Psoas muscle (tissue), 8 donors: ENCODE data around the gene PPP1CC. TPM values are rescaled to one million over a fixed set of nuclear protein-coding genes. Genes with fewer than 3 reads are reported as not detected.

ENCODE experiments used
- ATAC-seq, 4 donors: fragments of 200-7000 bp; cut with Tn5 transposase; one replicate each; pipeline ENCODE4 v1.9.1; 2020; ENCODE audit warnings: moderate library complexity in 3 of 4, mild to moderate bottlenecking in 2 of 4
- DNase-seq, 2 donors: peaks; one replicate each; pipeline ENCODE4 v3.0.0-alpha.2; 2020
- H3K27ac ChIP-seq: fragments of 200-600 bp; one replicate; pipeline ENCODE4 v1.8.0; 2022
- H3K27me3 ChIP-seq, 3 donors: fragments of 200-600 bp in 1 of 3; one replicate each; pipeline versions ENCODE4 v1.6.1 to v1.8.0; 2013 to 2022; ENCODE audit warnings: low read length in 2 of 3, mild to moderate bottlenecking in 2 of 3, moderate library complexity in 1 of 3; ENCODE audit not compliant: insufficient read depth in 3 of 3
- H3K36me3 ChIP-seq, 2 donors: fragments of 200-600 bp in 1 of 2; one replicate each; pipeline versions ENCODE4 v1.6.1 to v1.8.0; 2013 to 2022; ENCODE audit warnings: low read depth in 1 of 2, mild to moderate bottlenecking in 1 of 2, moderate library complexity in 1 of 2; ENCODE audit not compliant: insufficient read depth in 1 of 2
- H3K4me1 ChIP-seq: fragments of 200-600 bp; one replicate; pipeline ENCODE4 v1.8.0; 2022
- H3K4me3 ChIP-seq: fragments of 200-600 bp; one replicate; pipeline ENCODE4 v1.8.0; 2022; ENCODE audit warnings: mild to moderate bottlenecking
- H3K9me3 ChIP-seq: fragments of 200-600 bp; one replicate; pipeline ENCODE4 v1.8.0; 2022
- WGBS, 3 donors: extraction: QIAGEN DNeasy Blood & Tissue Kit; methylation state at CpG; one replicate each; pipeline versions ENCODE4 v1.1.6 to v1.1.7; 2013; 5-methylcytosine and 5-hydroxymethylcytosine counted together
- intact Hi-C, 2 donors: fragments of 100-400 bp; cut with DNase I; formaldehyde crosslinking; loops; one replicate each; pipeline versions ENCODE4 v1.11.0 to v1.14.2; 2022
- polyA plus RNA-seq, 3 donors: library from polyadenylated mRNA; stranded (reverse); fragments of 200-250 nt; gene quantifications; one replicate each; pipeline ENCODE4 v1.2.3, GENCODE V29; 2013
- total RNA-seq, 4 donors: library from RNA; stranded (reverse); fragmentation: NEBNext Ultra II Directional in 2 of 4; extraction: Animal tissue kit (Norgen Biotek cat#: 25700) in 2 of 4; gene quantifications; one replicate each; pipeline versions ENCODE4 v1.2.1 to v1.2.4, GENCODE V29; 2021 to 2023
- TF ChIP-seq, protein P1 (sequence below): fragments of 200-600 bp; IDR thresholded peaks from one replicate; pipeline ENCODE4 v1.8.0; 2022; ENCODE audit warnings: antibody characterized with exemption
- donor health status: healthy with polysubstance abuse.
- donor health status: DM: no; HTN: no; CAD: no; lungs with moderate emphysema.
- donor health status: Bipolar disorder and iron deficiency.
- donor health status: healthy.
- donor health status: DM: yes; HTN: yes; CAD: no.
- donor health status: DM: no; HTN: no; CAD: no.
- donor health status: DM: no; HTN: no; CAD: no.
- donor health status: DM: yes; HTN: yes; CAD: no.

PPP1CC gene
- total and polyA plus RNA-seq, 7 donors = 82.5 to 222 (median 129) TPM

DNA sequence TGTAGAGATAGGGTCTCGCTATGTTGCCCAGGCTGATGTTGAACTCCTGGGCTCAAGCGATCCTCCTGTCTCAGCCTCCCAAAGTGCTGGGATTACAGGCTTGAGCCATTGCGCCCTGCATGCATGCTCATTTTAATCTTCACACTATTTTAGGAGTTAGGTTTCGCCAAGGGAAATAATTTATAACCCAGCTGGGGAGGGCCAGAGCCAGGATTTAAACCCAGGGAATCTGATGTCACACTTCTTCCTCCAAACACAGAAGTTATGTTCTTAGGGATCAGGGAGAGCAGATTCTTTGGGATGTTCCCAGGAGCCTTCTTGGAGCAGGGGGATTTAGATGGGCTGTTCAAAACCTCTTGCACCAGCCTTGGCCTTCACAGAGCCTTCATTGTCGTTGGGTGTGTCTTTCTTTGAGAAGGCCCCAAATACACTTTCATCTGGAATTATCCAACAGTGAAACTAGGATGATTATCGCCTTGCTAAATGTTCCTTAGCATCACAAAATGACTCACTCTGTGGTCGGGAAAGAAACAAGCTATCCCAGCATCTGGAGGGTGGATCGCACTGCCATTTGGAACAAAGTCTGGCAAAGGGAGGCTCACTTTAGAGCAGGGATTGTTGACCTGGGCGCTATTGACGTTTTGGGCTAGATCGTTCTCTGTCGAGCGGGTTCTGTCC lies 8.2 kb upstream of the PPP1CC start:
- Histone ChIP-seq H3K4me3 (no peak overlapping the region), H3K27ac (no peak overlapping the region), H3K4me1 (no peaks in the 10 kb centered on the region), H3K27me3 (no peaks in the 10 kb centered on the region), H3K36me3 (no peaks in the 10 kb centered on the region), H3K9me3 (no peaks in the 10 kb centered on the region)
- TF ChIP-seq, protein P1, sequence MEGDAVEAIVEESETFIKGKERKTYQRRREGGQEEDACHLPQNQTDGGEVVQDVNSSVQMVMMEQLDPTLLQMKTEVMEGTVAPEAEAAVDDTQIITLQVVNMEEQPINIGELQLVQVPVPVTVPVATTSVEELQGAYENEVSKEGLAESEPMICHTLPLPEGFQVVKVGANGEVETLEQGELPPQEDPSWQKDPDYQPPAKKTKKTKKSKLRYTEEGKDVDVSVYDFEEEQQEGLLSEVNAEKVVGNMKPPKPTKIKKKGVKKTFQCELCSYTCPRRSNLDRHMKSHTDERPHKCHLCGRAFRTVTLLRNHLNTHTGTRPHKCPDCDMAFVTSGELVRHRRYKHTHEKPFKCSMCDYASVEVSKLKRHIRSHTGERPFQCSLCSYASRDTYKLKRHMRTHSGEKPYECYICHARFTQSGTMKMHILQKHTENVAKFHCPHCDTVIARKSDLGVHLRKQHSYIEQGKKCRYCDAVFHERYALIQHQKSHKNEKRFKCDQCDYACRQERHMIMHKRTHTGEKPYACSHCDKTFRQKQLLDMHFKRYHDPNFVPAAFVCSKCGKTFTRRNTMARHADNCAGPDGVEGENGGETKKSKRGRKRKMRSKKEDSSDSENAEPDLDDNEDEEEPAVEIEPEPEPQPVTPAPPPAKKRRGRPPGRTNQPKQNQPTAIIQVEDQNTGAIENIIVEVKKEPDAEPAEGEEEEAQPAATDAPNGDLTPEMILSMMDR = no peak
- intact Hi-C loops = no loop called here
- DNase-seq (peak; percentile 21 to 53), ATAC-seq (peak in 3 of 4 donors; percentile 36 to 69 (median 55))
- 46 to 55% (median 50%) methylated on average over 13 of the region's 13 CpGs for WGBS, 3 donors

DNA sequence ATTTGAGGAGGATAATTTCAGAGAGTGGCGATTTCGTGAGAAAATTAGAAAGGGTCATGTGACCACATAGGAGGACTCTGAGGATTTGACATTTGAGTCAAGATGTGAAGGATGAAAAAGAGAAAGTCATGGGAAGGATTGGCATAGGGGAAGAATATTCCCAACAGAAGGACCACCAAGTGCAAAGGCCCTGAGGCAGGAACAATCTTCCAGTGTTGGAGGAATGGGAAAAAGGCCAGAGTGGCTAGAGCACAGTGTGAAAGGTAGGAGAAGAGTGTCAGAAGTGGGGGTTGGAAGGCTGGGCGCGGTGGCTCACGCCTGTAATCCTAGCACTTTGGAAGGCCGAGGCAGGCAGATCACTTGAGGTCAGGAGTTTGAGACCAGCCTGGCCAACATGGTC lies 3.9 kb upstream of the PPP1CC start:
- DNase-seq = no peak
- H3K4me1 ChIP-seq = peaks cover 14% of the 10 kb centered on the region
- TF ChIP-seq, protein P1 = no peak
- no peaks in the 10 kb centered on the region for H3K27me3 ChIP-seq
- intact Hi-C loops = no loop called here
- no peaks in the 10 kb centered on the region for H3K36me3 ChIP-seq
- no peak overlapping the region for H3K4me3 ChIP-seq
- H3K27ac ChIP-seq = no peak overlapping the region
- no peaks in the 10 kb centered on the region for H3K9me3 ChIP-seq
- no peak for ATAC-seq
- 89 to 96% (median 96%) methylated on average over 6 of the region's 6 CpGs for WGBS, 3 donors

DNA sequence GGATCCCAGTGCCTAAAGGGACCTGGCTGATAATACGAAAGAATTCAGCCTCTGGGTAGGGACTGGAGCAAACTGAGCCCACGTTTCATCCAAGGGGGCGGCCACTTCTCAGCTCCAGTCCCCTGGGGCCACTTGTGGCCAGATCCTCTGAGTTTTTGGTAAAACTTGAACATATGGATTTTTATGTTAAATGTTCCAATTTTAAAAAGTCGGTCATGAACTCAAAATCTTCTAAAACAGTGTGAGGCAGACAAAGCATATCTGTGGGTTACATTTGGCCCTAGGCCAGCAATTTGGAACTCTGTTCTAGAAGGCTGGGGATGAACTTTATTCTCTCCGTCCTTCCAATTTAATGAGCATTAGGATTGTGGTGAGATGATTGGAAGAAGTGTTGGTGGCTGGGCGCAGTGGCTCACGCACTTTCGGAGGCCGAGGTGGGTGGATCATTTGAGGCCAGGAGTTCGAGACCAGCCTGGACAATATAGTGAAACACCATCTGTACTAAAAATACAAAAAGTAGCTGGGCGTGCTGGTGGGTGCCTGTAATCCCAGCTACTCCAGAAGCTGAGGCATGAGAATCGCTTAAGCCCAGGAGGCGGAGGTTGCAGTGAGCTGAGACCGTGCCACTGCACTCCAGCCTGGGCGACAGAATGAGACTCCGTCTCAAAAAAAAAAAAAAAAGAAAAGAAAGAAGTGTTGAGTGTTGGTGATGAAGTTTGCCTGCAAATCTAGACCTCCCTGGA lies 3.0 kb upstream of the PPP1CC start:
- 81 to 86% (median 83%) methylated on average over 16 of the region's 16 CpGs for WGBS, 3 donors
- Histone ChIP-seq H3K27me3 (no peaks in the 10 kb centered on the region), H3K4me1 (peaks cover 22% of the 10 kb centered on the region), H3K27ac (no peak overlapping the region), H3K36me3 (no peaks in the 10 kb centered on the region), H3K4me3 (no peak overlapping the region), H3K9me3 (no peaks in the 10 kb centered on the region)
- TF ChIP-seq, protein P1 = no peak
- intact Hi-C loops = no loop called here
- ATAC-seq (no peak), DNase-seq (no peak)

DNA sequence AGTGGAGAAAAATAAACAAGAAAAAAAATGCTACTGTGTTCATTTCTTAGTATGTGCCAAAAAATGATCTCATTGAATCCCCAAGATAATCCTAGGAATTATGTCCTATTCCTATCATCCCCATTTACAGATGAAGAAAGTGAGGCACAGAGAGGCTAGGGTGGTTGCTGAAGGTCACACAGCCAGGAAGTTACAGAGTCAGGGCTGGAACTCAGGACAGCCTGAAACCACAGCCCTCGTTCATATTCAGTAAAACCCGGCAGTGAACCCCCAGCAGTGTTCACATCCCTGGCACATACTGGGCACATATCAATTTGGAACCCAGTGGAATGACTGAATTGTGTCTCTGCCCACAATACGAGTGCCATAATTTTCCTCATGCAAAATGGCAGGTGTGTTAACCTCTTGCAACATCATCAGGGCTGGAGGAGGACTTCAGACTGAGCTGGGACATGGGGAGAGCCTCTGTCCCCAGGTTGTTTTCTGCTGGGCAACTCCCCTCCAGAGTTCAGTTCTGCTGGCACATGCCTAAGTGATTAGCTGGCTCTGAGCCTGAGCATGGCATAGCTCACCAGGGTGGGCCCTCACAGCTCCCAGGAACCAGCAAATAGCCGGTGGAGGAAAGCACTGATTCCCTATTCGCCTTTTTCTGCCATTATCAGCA lies 2.0 kb upstream of the PPP1CC start:
- Histone ChIP-seq H3K4me3 (no peak overlapping the region), H3K27ac (no peak overlapping the region), H3K36me3 (no peaks in the 10 kb centered on the region), H3K27me3 (no peaks in the 10 kb centered on the region), H3K4me1 (peaks cover 32% of the 10 kb centered on the region), H3K9me3 (no peaks in the 10 kb centered on the region)
- intact Hi-C loops = no loop called here
- TF ChIP-seq, protein P1 = no peak
- WGBS, 3 donors = 51 to 63% (median 55%) methylated on average over 5 of the region's 5 CpGs
- no peak for DNase-seq
- ATAC-seq = no peak
